Activated T-cell treated with anti-CD3 and anti-CD28 coated beads, Interleukin-2, amount 50 U/mL, for 1 hour (primary cell): Measurements from ENCODE around the gene LCE4A.

Experiments used
- DNase-seq: peaks from one replicate; pipeline ENCODE4 v3.0.0-alpha.2; 2020

LCE4A gene

GRCh38 chr1:152747831-152748230 lies 39.9 kb downstream of the LCE4A start:
- no peak for DNase-seq

GRCh38 chr1:152752225-152752624 lies 44.3 kb downstream of the LCE4A start:
- DNase-seq = no peak

GRCh38 chr1:152753586-152753985 lies 45.6 kb downstream of the LCE4A start:
- no peak for DNase-seq

- DNase-seq = no peak
These were observed 48.9 kb downstream of the LCE4A start for GRCh38 chr1:152756872-152757271.

GRCh38 chr1:152757747-152758146 lies 49.8 kb downstream of the LCE4A start, which contains the start of gene KPRP:
KPRP (plus strand) TSS chr1:152758025; CDS start chr1:152759589, 1,564 bp downstream.
- DNase-seq = no peak

GRCh38 chr1:152758636-152759035 lies 50.7 kb downstream of the LCE4A start:
- no peak for DNase-seq
